ENCODE measurements around the gene CNGB1. TPM values are rescaled to one million over a fixed set of nuclear protein-coding genes. Genes with fewer than 3 reads are reported as not detected.
A peak's percentile ranks its signal among the peaks of the same experiment; 100 is the strongest.

The CNGB1 gene
- total RNA-seq, 1 donor from 2014 or later = not detected

DNA sequence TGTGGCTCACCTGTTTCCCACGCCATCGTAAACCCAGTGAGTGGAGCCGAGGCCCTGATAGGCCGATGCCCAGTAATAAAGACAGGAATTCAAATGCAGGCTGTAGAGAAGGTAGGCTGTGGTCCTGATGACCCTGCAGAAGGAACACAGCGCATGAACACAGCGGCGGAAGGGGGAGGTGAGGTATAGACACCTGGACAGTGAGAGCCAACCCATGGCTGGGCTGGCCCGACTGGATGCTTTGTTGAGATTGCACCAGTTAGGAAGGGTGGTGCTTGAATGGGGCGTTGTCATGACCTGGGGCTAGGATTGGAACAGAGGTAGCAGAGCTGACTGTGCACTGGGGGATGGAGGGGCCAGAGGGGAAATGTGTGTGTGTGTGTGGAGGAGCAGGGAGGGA is 59.2 kb downstream of the CNGB1 start:
- Mint-ChIP-seq H3K27me3 (ENCODE audit: low read depth) (no peaks in the 10 kb centered on the region), H3K9me3 (no peaks in the 10 kb centered on the region), H3K4me1 (ENCODE audit: low read depth) (no peaks in the 10 kb centered on the region), H3K36me3 (ENCODE audit: low read depth) (no peaks in the 10 kb centered on the region), H3K27ac (no peak overlapping the region), H3K4me3 (ENCODE audit: low read depth) (no peak overlapping the region)
- intact Hi-C loops (cut with micrococcal nuclease) = no loop called here
- DNase-seq (ENCODE audit: low spot score) = no peak

DNA sequence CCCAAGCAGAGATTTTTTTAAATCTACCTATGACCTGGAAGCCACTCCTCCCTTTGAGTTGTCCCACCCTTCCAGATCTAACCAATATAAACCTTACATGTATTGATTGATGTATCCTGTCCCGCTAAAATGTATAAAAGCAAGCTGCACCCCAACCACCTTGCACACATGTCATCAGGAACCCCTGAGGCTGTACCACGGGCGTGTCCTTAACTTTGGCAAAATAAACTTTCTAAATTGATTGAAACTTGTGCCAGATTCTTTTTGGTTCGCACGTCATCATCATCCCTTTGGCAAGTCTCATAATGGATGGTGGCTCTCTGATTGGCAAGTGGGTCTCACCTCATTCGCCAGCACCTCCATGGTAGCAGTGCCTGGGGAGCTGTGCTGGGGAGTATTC is 60.2 kb downstream of the CNGB1 start:
- Mint-ChIP-seq H3K27me3 (ENCODE audit: low read depth) (peaks cover 3% of the 10 kb centered on the region), H3K27ac (no peak overlapping the region), H3K4me3 (ENCODE audit: low read depth) (no peak overlapping the region), H3K4me1 (ENCODE audit: low read depth) (no peaks in the 10 kb centered on the region), H3K9me3 (no peaks in the 10 kb centered on the region), H3K36me3 (ENCODE audit: low read depth) (no peaks in the 10 kb centered on the region)
- no peak for DNase-seq (ENCODE audit: low spot score)
- intact Hi-C loops (cut with micrococcal nuclease) = no loop called here

DNA sequence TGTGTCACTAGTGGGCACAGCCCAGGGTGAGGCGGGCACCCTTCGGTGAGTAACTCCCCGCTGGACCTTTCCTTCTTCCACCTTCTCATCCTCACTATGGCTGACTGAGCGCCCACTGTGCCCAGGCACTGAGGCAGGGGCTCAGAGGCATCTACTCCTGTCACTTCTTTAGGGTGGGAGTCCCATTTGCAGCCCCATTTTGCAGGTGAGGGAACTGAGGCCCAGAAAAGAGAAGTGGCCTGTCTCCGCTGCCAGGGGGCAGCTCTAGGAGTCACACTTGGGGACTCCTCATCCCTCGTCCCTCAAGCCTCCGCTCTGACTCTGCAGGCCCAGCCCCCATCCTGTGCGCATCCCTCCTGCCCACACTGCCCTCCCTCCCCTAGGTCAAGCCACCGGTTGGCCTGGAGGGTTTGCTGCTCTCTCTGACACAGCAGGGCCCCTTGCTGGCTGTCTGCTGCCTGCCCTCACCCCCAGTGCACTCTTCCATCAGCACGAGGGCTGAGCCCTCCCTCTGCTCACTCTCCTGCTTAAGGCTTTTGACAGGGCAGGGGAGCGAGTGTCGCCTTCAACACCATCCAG is 62.4 kb downstream of the CNGB1 start:
- no peak for DNase-seq (ENCODE audit: low spot score)
- no peaks in the 10 kb centered on the region for H3K4me1 Mint-ChIP-seq (ENCODE audit: low read depth)
- no peak overlapping the region for H3K4me3 Mint-ChIP-seq (ENCODE audit: low read depth)
- H3K9me3 Mint-ChIP-seq = no peaks in the 10 kb centered on the region
- no peaks in the 10 kb centered on the region for H3K36me3 Mint-ChIP-seq (ENCODE audit: low read depth)
- H3K27me3 Mint-ChIP-seq (ENCODE audit: low read depth) = peaks cover 6% of the 10 kb centered on the region
- intact Hi-C loops (cut with micrococcal nuclease) = no loop called here
- no peak overlapping the region for H3K27ac Mint-ChIP-seq

- Mint-ChIP-seq H3K27me3 (ENCODE audit: low read depth) (peaks cover 10% of the 10 kb centered on the region), H3K4me3 (ENCODE audit: low read depth) (no peak overlapping the region), H3K9me3 (no peaks in the 10 kb centered on the region), H3K36me3 (ENCODE audit: low read depth) (no peaks in the 10 kb centered on the region), H3K4me1 (ENCODE audit: low read depth) (no peaks in the 10 kb centered on the region), H3K27ac (no peak overlapping the region)
- intact Hi-C loops (cut with micrococcal nuclease) = no loop called here
- DNase-seq (ENCODE audit: low spot score) = no peak
These were observed 64.3 kb downstream of the CNGB1 start for GRCh38 chr16:57906382-57907316.

GRCh38 chr16:57904101-57904500 is 66.8 kb downstream of the CNGB1 start:
- intact Hi-C loops (cut with micrococcal nuclease) = no loop called here

GRCh38 chr16:57903656-57904055 is 67.3 kb downstream of the CNGB1 start:
- intact Hi-C loops (cut with micrococcal nuclease) = no loop called here
- no peak for DNase-seq (ENCODE audit: low spot score)
- Mint-ChIP-seq H3K36me3 (ENCODE audit: low read depth) (no peaks in the 10 kb centered on the region), H3K9me3 (no peaks in the 10 kb centered on the region), H3K4me1 (ENCODE audit: low read depth) (no peaks in the 10 kb centered on the region), H3K27ac (no peak overlapping the region), H3K27me3 (ENCODE audit: low read depth) (peaks cover 12% of the 10 kb centered on the region), H3K4me3 (ENCODE audit: low read depth) (no peak overlapping the region)

More at GRCh38 chr16:57904101-57904500, 66.8 kb downstream of the CNGB1 start:
- peaks cover 12% of the 10 kb centered on the region for H3K27me3 Mint-ChIP-seq (ENCODE audit: low read depth)
- no peaks in the 10 kb centered on the region for H3K9me3 Mint-ChIP-seq
- no peaks in the 10 kb centered on the region for H3K4me1 Mint-ChIP-seq (ENCODE audit: low read depth)
- no peaks in the 10 kb centered on the region for H3K36me3 Mint-ChIP-seq (ENCODE audit: low read depth)
- H3K27ac Mint-ChIP-seq = no peak overlapping the region
- DNase-seq (ENCODE audit: low spot score) = no peak
- H3K4me3 Mint-ChIP-seq (ENCODE audit: low read depth) = no peak overlapping the region

DNA sequence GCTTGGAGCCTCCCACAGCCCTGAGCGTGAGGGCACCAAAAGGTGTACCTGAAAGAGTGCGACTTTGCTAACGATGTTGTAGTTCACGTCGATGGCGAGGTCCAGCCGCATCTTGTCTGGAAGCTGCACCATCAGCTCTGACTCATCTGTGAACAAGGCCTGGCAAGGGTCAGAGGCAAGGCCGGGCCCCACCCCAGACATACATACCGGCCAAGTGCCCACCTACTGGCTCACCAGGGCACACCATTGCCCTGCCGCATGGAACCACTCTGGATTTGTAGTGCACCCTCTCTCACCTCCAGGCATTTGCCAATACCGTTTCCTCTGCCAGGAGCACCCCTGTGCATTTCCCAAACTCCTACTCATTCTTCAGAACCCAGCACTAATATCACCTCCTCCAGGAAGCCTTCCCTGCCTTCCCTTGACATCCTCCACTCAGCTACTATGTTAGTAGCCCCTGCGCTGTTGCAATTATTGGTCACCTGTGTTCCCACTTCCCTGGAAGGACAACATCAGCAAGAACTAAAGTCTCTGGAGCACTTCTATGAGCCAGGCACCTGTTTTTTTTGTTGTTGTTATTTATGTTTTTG is 69.4 kb downstream of the CNGB1 start:
- H3K4me1 Mint-ChIP-seq (ENCODE audit: low read depth) = no peaks in the 10 kb centered on the region
- H3K36me3 Mint-ChIP-seq (ENCODE audit: low read depth) = no peaks in the 10 kb centered on the region
- intact Hi-C loops (cut with micrococcal nuclease) = no loop called here
- no peak overlapping the region for H3K27ac Mint-ChIP-seq
- no peaks in the 10 kb centered on the region for H3K9me3 Mint-ChIP-seq
- no peak overlapping the region for H3K4me3 Mint-ChIP-seq (ENCODE audit: low read depth)
- peaks cover 12% of the 10 kb centered on the region for H3K27me3 Mint-ChIP-seq (ENCODE audit: low read depth)
- no peak for DNase-seq (ENCODE audit: low spot score)

DNA sequence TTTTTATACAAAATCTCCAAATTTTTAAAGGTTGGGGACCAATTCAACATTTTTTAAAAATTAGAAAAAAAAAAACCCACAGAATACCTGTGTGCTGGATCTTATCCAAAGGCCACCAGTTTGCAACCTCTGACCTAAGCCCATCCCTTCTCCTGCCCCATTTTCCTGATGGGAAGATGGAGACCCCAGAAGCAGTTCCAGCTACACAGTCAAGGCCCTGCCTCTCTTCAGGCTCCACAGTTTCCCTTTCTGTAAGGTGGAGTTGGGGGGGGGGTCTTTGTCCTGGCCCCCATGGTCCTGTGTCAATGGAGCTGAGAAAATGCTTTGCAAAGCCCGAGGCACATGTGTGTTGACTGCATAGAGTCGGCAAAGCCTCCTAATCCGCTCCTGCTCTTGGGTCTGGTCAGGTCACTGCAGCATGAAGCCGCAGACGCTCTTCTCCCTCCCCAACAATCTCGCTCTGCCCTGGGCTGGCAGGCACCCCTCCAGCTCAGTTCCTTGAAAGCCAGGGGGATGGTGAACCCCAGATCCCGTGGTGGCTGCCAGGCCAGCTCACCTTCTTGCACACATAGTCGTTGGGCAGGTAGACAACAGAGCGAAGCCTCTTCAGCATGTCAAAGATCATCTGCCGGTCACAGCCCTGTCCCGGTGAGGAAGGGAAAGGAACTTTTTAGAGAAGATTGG is 70.0 kb downstream of the CNGB1 start:
- no peak overlapping the region for H3K27ac Mint-ChIP-seq
- no peaks in the 10 kb centered on the region for H3K4me1 Mint-ChIP-seq (ENCODE audit: low read depth)
- H3K36me3 Mint-ChIP-seq (ENCODE audit: low read depth) = no peaks in the 10 kb centered on the region
- no peaks in the 10 kb centered on the region for H3K9me3 Mint-ChIP-seq
- no peak for DNase-seq (ENCODE audit: low spot score)
- intact Hi-C loops (cut with micrococcal nuclease) = no loop called here
- H3K27me3 Mint-ChIP-seq (ENCODE audit: low read depth) = peaks cover 10% of the 10 kb centered on the region
- no peak overlapping the region for H3K4me3 Mint-ChIP-seq (ENCODE audit: low read depth)

- DNase-seq (ENCODE audit: low spot score) = peak; percentile 64
- Mint-ChIP-seq H3K9me3 (no peaks in the 10 kb centered on the region), H3K27ac (no peak overlapping the region), H3K4me1 (ENCODE audit: low read depth) (no peaks in the 10 kb centered on the region), H3K36me3 (ENCODE audit: low read depth) (no peaks in the 10 kb centered on the region), H3K4me3 (ENCODE audit: low read depth) (no peak overlapping the region), H3K27me3 (ENCODE audit: low read depth) (peaks cover 7% of the 10 kb centered on the region)
- intact Hi-C loops (cut with micrococcal nuclease) = loop anchor here (1.0 to 10.0 kb wide), 4 partner anchors 101 to 325 kb away; partner anchors contain the start of genes CFAP20 and USB1
These were observed 70.9 kb downstream of the CNGB1 start for GRCh38 chr16:57899771-57900661.

- Mint-ChIP-seq H3K36me3 (ENCODE audit: low read depth) (no peaks in the 10 kb centered on the region), H3K4me3 (ENCODE audit: low read depth) (no peak overlapping the region), H3K27me3 (ENCODE audit: low read depth) (peaks cover 10% of the 10 kb centered on the region), H3K9me3 (no peaks in the 10 kb centered on the region), H3K4me1 (ENCODE audit: low read depth) (peaks cover 4% of the 10 kb centered on the region), H3K27ac (no peak overlapping the region)
- intact Hi-C loops (cut with micrococcal nuclease) = loop anchor here (1.0 to 10.0 kb wide), 4 partner anchors 102 to 324 kb away; partner anchors contain the start of genes CFAP20 and USB1
- DNase-seq (ENCODE audit: low spot score) = no peak
These were observed 72.0 kb downstream of the CNGB1 start for GRCh38 chr16:57898961-57899360.

- H3K27ac Mint-ChIP-seq = no peak overlapping the region
- peaks cover 10% of the 10 kb centered on the region for H3K27me3 Mint-ChIP-seq (ENCODE audit: low read depth)
- intact Hi-C loops (cut with micrococcal nuclease) = loop anchor here (5.0 to 10.0 kb wide), 3 partner anchors 141 to 323 kb away; partner anchors contain the start of gene CFAP20
- H3K36me3 Mint-ChIP-seq (ENCODE audit: low read depth) = no peaks in the 10 kb centered on the region
- H3K9me3 Mint-ChIP-seq = no peaks in the 10 kb centered on the region
- H3K4me3 Mint-ChIP-seq (ENCODE audit: low read depth) = no peak overlapping the region
- no peak for DNase-seq (ENCODE audit: low spot score)
- H3K4me1 Mint-ChIP-seq (ENCODE audit: low read depth) = peaks cover 6% of the 10 kb centered on the region
These were observed 72.9 kb downstream of the CNGB1 start for GRCh38 chr16:57897996-57898395.

All from activated T-helper 2 cell treated with anti-CD3 and anti-CD28 coated beads, Interferon-gamma antibody, Interleukin-2, Interleukin-4, amounts not matched to agents 10 μg/mL and 5 μg/mL and 100 μg/mL, durations not matched to agents 14 hours and 24 hours and 36 hours (primary cell).